T-helper 9 cell (primary cell): Measurements from ENCODE around the gene POU2AF3.

Experiments
- DNase-seq: peaks from one replicate; pipeline ENCODE4 v3.0.0-alpha.2; 2020

The POU2AF3 gene

DNA sequence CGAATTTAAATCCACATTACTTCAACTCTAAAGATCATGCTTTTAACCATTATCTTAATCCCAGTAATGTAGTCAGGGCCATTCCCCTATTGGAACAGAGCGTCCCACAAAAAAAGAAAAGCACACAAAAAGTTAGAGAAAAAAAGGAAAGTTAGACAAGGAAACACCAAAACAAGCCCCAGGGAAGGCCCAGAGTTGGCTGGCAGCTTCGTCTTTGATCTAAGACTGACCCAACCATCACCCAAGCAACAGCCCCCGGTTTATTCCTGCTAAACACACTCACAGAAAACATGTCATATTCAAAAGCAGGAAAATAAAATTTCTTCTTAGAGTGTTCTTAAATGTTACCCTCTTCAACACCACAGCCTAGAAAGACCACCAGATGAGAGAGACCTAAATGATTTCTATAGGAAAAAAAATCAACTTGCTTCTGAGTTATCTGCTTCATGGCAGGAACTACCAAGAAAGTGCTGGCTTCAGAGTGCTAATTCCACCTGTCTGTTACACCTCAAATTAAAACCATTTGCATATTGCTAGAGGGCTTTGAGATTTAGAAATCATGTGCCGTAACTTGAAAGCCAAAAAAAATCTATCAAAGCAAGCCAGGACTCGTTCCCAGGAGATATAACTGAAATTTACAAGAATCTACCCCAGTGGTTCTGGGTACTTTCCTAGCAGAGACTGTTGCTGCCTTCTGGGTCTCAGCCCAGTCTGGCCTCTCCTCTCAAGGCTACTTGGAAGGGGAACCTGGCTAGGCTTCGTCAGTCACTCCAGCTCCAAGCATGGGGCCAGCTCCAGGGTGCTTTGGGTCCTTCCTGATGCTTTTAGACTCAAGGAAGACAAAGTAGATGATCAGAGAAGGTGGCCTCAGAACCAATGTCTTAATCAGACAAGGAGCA, 31.2 kb downstream of the POU2AF3 start:
- no peak for DNase-seq

- no peak for DNase-seq
Observed at GRCh38 chr11:111330234-111330893, 32.0 kb downstream of the POU2AF3 start.

DNA sequence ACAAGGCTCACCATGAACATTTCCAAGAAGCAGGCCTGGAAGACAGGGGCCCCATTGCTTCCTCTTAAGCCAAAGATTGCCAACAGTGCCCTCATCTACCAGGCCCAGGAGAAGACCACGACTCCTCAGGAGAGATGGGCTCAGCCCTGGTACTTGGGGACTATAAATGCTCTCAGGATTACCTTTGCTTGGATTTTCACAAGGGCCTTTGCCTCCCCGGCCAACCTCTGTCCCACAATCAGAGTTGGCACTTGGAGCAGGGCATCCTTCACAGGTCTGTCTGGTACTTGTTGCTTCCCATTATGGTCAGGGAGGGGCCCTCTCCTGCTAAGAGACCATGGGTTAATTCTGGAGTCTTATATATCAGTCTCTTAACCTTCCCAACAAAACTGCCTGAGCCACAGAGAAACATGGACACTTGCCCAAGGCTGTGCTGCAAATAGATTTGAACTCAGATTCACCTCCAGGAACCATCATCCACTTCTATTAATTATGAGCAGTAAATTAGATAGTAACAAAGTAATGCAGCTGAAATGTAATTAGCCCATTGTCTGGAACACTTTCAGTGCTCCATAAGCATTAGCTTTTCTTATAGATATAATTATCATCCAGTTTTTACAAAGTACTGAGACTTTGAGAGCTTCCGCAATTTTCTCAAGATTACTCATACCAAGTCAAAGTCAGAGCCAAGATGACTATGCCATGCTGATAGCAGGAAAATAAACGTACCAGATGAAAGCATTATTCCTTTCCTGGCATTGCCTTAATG, 33.5 kb downstream of the POU2AF3 start:
- DNase-seq, result no peak

- no peak for DNase-seq
Observed at GRCh38 chr11:111334532-111335502, 36.5 kb downstream of the POU2AF3 start.

GRCh38 chr11:111335549-111335948, 37.2 kb downstream of the POU2AF3 start:
- DNase-seq, result no peak

DNA sequence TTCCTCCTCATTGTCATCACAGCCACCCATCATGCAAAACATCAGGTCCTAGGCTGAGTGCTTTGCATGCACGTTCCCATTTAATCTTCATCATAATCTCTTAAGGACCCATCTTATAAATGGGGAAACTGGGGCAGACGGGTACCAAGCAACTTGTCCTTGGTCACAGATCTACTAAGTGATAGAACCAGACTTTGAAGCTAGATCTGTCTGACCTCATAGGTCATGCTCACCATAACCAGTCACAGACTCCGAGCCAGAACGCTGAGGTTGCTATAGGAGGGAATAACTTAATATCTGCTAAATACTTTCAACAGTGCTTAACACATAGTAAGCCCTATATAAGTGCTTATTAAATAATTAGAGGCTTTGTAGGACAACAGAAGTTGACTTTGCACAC, 37.7 kb downstream of the POU2AF3 start:
- DNase-seq, result no peak

DNA sequence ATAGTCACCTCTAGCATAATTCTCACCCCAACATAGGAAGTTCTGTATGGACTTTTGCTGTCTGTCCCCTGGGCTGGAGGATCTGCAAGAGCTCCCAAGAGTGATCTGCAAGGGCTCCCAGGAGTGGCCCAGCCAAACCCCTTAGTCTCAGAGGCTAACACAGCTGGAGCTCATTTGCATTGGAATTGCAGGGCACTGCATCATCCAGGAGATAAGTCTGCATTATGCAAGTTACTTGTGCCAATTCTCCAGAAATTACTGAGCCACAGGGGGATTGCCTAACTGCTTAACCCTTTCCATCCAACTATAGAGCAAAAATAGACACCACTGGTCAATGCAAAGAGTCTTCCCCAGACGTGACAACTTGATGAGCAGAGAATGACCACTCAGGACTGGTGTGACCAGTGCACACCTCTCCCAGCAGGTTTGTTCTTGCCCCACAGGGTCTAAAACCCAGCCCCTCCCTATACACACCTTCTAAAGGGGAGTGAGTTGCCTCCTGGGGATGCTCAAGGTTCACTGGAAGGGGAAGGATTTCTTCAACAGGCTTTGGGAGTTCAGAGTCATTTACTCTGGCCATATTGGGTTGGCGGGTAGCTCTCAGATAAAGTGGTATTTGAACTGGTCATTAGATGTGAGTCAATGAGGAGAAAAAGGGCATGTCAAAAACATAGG, 38.4 kb downstream of the POU2AF3 start:
- DNase-seq, result no peak

GRCh38 chr11:111339758-111340388, 41.5 kb downstream of the POU2AF3 start:
- no peak for DNase-seq

DNA sequence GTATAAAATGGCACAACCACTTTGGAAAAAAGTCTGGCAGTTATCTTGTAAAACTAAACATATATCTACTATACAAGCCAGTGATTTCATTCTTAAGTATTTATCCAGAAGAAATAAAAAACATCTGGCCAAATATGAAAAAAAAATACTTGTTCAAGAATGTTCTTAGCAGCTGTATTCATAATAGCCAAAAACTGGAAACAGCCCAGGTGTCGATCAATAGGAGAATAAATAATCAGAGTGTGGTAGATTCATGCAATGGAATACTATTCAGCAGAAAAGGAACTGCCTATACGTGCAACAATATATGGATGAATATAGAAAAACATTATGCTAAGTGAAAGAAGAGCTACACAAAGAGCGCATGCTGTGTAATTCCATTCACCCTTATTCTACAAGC, 44.0 kb downstream of the POU2AF3 start:
- no peak for DNase-seq

- no peak for DNase-seq
Observed at GRCh38 chr11:111344032-111344431, 45.7 kb downstream of the POU2AF3 start.

GRCh38 chr11:111347002-111347722, 48.8 kb downstream of the POU2AF3 start:
- no peak for DNase-seq

- DNase-seq, result no peak
Observed at GRCh38 chr11:111347723-111348115, 49.4 kb downstream of the POU2AF3 start.

DNA sequence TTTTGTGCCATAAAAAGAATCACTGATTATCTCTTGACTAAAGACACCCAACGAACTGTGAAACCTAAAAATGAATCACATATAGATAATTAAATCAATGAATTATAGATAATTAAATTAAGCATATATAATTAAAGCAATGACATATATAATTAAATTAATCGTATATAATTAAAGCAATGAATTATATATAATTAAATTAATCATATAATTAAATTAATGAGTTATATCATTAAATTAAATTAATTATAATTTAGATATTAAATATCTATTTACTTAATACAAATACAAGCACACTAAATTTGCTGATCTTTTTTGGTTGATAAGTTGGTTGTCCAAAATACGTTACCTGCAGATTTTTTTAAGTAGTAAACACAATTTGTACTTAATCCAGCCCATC, 49.8 kb downstream of the POU2AF3 start:
- no peak for DNase-seq

GRCh38 chr11:111349191-111349695, 50.9 kb downstream of the POU2AF3 start:
- no peak for DNase-seq

DNA sequence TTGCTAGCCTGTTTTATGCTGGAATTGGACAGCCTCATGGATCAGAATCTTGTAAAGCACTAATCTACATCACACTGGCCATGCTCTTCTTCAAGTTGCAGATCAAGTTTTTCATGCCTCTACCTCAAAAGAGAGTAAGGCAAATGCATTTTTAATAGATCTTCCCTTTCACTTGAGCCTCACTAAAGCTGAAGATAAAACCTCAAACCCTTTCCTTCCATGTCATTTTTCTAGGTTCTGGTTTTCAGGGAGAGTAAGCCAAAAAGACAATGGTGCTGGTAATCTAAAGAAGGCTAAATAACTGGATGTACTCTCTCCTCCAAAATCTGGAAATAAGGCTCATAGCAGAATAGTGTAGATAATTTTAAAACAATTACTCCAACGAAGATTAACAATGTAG, 52.5 kb downstream of the POU2AF3 start:
- no peak for DNase-seq

- DNase-seq, result no peak
Observed at GRCh38 chr11:111351374-111352055, 53.2 kb downstream of the POU2AF3 start.

DNA sequence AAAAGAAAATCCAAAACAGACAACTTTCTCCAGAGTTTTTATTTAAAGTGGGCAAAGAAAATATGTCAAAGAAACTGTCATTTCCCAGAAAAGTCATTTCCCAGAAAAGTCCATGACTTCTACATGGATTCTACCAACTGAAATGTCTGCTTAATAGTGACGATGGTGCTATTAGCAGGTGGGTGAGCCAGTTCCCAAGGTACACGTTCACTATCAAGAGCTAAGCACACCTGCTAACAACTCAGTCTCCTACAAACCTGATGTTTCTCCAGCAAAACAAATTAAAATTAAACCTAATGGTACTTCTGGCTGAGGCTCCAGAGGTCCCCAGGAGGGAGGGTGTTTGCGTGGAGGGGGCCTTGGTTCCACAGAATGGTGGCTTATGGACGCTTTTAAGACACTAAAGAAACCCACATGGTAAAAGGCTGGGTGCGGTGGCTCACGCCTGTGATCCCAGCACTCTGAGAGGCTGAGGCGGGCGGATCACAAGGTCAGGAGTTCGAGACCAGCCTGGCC, 53.9 kb downstream of the POU2AF3 start:
- no peak for DNase-seq

GRCh38 chr11:111352935-111353710, 54.8 kb downstream of the POU2AF3 start:
- no peak for DNase-seq
